ENCODE data around the gene IL18R1.

Gene IL18R1

DNA sequence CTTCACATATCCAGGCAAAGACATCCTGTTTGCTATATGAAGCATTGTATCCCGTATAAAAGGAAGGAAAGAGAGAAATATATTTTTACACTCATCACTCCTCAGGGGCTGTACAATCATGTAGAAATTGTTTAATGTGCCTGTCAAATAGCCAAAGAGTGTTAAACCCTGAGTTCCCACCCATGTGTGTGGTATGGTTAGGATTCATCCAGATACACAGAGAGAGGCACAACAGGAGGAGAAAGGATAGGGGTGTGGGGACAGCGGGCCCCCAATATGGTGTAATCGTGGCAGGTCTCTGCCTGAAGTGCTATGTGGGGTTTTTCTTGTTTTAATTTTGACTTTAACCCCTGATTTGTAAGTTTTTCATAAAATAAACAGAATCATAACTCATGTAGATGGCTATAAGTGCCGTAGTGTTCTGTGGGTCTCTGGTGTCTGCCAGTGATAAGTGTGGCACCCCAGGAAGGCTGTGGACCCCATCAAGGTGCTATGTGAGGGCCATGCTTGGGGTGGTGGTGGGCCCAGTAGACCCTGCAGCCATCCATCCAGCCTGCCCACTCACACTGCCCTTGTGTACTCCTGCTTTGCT is 10.2 kb upstream of the IL18R1 start:
- DNase-seq (ENCODE audit: low spot score) = no peak

DNA sequence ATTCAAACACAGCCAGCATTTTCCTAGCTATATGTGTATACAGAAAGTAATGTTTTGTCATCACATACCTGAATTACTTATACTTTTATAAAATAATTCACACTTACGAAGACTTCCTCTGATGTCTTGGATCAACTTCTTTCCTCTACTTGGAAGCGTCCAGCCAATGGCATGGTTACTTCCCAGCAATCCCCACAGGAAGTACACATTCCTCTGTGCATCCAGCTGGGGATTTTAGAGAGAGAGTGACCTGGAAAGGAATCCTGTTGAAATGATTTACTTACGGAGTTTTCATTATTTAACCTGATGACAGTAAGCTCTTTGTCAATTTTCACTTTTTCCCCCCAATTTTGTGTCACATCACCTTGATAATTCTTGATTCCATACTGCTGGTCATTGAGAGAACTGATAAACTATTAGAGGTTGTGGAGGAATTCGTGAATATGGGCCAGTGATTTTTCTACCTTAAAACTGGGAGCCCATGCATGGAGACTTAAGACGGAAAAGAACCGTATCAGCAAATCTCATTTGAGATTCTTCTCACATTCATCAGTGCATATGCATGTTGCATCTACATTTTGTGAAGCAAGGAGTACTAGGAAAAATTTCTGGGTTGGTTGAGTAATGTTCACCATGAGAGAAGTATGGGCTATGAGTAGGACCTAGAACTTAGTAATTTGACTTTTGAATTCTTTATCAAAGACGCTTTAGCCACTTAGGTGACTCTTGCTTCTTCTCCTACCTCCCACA is 9.0 kb upstream of the IL18R1 start:
- DNase-seq (ENCODE audit: low spot score) = no peak

DNA sequence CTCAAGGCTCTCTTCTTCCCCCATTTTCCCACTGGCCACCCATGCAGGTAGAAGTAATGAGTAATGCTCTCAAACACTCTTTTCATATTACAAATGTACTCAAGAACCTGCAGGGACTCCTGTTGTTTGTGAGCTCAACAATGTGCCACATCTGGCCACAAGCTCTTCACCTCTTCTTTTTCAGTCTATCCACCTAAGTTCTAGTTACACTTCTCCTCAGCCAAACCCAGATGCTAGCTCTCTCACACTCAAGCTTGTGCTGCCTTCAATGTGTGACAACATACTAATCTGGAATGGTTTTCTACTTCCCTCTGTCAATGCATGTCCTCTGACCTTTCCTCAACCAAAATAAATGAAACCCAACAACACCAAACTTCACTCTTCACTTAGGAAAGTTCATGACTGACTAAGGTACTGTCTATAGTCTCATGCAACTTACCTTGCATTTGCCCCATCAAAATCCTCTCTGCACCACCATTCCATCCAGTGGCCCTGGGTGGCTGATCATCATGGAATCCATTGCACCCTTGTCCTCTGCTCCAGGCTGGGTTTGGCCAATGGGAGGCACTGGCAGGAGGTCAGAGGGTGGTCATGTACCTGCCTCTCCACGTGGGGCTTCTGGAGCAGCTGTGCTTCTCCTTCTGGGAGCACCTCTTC is 5.3 kb upstream of the IL18R1 start:
- no peak for DNase-seq (ENCODE audit: low spot score)

DNA sequence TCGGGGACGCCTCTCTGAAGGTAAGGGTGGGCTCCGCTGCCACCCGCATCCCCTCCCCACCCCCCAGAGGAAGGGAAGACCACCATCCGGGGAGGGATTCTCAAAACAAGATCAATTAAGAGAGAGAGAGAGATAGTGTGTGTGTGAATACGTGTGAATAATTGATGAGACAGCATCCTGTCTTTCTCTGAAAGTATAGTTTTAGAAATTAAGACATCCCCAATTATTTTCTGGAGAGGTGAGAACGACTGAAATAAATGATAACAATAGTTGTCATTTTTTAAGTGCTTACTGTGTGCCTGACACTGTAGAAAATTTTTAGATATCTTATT is 751 bp downstream of the IL18R1 start:
- DNase-seq (ENCODE audit: low spot score) = no peak

DNA sequence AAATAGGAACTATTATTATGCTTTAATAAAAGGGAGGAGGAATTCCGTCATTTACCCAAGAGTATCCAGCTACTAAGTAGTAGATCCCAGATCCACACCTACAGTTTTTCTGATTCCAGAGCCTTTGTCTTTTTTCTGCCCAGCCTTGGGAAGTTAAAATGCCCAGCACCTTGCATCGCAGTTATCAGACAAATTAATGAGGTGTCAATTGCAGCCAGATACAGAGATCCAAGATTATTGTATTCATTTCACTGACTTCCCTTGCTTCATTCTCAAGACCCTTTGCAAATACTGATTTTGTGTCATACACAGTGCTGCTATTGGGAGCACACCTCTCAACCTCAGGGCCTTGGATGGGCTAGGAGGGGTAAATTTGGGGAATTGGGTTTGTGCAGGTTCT is 1.1 kb downstream of the IL18R1 start:
- DNase-seq (ENCODE audit: low spot score) = no peak

DNA sequence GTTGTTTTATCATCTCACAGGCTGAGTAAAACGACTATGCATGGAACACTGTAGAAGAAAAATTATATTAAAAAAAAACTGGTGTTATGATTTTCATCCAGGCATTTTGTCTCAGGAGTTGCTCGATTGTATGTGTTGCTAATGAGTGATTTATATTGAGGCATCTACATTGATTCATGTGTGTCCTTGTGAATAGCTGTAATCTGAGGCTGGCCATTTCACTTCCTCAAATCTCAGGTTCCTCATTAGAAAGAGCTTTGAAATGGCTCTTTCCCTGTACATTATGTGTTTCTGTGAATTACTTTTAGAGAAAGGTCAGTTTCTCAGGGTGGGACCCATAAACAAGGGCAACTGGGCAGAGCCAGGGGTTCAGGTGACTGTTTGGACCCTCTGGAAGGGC is 2.3 kb downstream of the IL18R1 start:
- DNase-seq (ENCODE audit: low spot score) = no peak

DNA sequence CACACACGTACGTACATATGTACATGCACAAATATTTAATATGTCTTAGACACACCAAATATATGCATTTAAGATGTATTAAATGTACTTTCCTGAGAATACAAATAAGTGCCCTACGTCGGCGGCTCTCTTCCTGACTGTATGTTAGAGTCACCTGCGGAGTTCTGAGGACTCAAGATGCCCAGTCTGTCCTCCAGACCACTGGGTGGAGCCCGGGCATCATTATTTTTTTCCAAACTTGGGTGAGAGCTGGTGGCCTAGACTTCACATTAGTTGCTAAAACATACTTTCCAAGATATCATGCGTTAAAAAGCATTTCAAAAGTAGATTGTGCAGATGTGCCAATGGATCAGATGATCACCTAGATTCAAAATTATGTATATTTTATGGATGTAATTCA is 2.9 kb downstream of the IL18R1 start:
- no peak for DNase-seq (ENCODE audit: low spot score)

DNA sequence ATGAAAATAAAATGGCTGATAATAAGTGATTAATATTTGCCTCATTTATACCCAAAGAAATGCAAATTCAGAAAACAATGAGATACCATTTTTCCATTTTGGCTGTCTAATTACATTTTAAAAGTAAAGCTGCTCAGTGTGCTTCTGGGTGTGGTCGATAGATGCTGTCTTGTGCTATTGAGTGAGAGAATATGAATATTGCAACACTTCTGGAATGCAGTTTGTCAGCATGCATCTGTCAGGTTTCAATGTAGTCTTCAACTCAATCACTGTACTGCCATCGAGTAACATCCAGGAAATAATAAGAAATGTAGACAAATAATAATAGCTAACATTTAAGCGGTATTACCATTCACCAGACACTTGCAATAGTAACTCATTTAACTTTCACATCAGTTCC is 3.9 kb downstream of the IL18R1 start:
- no peak for DNase-seq (ENCODE audit: low spot score)

DNA sequence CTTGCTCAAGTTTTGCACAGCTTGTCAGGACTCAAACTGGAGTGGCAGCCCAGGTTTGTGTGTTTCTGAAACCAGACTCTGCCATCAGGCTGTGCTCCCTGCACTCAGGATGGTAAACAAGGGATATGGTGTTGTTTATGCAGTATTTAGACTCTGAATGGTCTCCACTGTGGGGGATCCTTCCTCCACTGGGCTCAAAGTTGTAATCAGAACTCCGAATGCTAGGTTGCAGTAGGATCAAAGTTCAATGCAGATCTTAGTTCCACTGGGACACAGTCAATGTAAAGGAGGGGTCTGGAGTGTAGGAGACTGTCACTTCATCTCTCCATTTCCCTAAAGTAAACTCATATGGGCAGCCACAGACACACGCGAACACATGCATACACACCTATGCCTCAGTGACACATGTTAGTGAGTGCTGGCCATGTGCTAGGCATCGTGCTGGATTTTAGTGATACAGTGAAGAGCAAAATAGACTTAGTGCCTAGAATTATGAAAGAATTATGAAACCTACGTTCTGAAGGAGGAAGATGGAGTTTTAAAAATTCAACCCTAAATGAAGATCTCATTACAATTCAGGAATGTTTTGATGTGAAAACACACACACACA is 6.1 kb downstream of the IL18R1 start:
- no peak for DNase-seq (ENCODE audit: low spot score)

DNA sequence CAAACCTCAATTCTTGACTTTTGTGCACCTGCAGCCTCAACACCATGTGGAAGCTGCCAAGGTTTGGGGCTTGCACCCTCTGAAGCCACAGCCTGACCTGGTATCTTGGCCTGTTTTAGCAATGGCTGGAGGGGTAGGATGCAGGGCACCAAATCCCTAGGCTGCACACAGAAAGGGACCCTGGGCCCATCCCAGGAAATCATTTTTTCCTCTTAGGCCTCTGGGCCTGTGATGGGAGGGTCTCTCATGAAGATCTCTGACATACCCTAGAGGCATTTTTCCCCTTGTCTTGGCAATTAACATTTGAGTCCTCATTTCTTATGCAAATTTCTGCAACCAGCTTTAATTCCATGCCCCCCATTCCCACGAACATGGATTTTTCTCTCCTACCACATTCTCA is 10.2 kb downstream of the IL18R1 start:
- no peak for DNase-seq (ENCODE audit: low spot score)

DNA sequence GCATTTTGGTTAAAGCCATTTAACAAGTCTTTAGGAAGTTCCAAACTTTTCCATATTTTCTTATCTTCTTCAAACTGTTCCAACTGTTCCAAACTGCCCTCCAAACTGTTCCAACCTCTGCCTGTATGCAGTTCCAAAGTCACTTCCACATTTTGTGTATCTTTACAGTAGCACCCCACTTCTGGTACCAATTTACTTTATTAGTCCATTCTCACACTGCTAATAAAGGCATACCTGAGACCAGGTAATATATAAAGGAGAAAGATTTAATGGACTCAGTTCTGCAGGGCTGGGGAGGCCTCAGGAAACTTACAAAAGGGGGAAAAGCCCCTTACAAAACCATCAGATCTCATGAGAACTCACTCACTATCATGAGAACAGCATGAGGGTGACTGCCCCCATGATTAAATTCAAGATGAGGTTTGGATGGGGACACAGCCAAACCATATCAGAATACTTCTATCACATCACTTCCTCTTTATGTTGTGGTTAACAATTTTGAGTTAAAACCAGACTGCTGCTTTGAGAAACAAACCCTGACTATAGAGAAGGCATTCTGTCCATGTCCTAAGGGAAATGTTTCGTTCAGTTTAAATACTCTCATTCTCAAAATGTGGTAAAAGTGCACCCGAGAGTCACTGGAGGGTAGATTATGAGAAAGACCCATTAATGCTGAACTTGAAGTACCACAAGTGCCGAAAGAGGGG is 11.0 kb downstream of the IL18R1 start:
- DNase-seq (ENCODE audit: low spot score) = no peak

DNA sequence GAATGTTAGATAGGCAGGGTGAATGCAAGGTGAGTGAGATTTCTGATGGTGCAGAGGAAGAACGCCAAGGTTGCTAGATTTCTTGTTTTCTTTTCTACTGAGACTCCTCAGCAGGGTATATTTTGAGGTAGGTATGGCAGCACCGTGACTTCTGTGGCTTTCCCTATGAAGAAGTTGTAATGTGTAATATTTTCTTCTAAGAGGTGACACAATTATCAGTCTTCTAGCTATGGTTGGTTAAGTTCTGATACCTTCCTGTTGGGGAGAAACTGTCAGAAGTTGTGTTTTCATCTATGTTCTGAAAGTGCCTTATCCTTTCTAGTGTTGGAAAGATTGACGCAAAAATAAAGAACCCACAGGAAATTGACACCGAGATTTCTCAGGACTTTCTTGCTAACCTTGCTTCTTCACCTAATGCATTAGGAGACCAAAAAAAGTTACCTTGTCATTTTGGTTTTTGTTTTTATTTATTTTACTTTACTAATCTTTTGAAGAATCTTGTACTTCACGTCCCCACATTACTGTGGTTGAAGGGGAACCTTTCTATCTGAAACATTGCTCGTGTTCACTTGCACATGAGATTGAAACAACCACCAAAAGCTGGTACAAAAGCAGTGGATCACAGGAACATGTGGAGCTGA is 11.9 kb downstream of the IL18R1 start:
- DNase-seq (ENCODE audit: low spot score) = no peak

DNA sequence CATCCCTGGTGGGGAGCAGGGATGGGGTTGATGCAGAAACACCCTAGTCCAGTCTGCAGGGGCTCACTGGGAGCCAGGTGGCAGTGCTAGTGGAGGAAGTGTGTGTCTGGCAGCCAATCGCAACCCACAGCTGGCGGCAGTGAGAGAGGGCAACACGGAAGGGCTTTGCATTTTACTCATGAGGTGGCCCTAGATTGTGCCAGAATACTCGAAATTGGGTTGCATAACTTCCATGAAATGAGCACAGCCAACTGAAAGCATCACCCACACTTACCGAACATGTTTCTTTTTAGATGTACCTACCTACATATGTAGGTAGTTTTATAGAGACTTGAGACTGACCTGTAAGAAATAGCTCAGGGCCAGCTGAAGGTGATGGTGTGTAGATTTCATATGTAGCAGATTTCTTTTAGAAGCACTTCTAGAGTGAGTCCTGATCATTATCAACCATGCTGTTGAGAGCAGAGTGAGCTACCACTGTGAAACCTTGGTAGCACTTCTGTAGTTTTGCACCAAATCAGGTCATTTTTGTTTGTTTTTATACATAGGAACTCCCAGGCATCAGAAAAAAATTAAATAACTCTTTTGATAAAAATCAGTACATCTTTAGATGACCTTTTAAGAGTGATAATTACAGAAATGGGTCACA is 13.0 kb downstream of the IL18R1 start:
- no peak for DNase-seq (ENCODE audit: low spot score)

DNA sequence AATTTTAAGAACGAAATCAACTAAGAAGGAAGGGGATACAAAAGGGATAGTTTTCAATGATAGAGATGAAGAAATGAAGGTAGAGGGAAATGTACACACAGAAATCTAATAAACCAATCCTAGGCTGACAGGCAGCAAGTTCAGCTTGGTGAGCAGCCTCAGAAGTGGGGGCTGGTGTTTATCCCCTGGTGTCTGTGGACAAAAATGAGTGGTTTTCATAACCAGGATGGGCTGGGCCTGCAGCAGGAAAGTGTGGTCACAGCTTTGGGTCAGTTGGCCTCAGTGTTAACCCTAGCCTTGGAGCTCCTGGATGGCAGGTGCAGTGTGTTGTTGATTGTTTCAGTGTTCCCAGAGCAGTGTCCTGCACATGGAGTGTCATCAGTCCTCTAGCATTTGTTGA is 14.3 kb downstream of the IL18R1 start:
- no peak for DNase-seq (ENCODE audit: low spot score)

DNA sequence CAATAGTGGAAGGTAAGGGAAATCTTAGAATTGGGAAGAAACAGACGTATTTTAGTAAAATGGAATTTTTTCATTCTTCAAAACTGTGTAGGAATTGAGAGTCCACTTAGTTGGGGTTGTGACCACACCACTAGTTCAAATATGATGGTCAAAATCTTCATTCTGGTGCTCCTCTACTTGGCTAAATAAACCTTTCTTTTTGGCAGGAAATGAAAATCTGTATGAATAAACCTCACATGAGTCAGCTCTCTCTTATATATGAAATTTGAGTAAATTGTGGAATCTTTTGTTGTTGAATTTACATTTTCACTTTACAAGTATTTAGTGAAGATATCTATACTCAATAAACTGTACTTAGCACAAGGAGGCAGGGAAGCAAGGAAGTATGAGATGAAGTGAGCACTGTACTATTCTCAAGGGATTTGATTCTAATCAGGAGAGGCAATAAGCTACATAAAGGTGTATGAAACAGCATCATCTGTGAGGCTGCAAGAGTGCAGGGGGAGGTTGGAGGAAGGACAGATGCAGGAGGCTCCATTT is 20.5 kb downstream of the IL18R1 start:
- DNase-seq (ENCODE audit: low spot score) = no peak

DNA sequence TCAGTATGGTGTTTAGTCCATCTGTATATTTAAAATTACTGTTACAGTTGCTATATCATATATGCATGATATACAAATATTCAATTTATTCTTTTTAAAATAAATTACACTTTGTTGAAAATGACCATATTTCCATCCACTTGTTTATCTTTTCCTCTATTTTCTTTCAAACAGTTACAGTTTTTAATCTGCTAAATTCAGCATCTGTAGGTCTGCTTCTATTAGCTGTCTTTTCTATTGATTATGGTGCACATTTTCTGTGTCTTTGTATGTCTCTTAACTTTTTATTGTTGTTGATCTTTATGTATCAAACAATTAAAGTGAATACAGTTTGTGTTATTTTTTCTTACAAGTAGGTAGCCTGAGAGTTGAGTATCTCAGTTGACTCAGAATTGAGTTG is 28.1 kb downstream of the IL18R1 start:
- DNase-seq (ENCODE audit: low spot score) = no peak

DNA sequence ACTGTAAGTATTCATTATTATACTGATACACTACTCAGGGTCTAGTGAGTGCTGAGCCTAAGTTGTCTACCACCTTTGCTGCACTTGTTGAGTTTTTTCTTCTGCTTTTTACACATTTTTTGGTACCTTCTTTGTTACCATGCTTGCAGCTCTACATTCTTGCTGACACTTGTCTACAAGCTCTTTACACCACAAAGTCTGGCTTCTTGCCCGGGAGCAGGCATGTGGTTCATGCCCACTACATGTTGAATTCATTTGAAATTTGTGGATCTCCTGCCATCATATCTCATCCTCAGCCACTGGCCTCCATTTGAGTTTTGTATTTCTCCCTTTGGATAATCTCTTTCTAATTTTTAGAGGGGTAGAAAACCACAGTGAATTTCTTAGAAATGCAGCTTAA is 29.9 kb downstream of the IL18R1 start:
- DNase-seq (ENCODE audit: low spot score) = no peak

DNA sequence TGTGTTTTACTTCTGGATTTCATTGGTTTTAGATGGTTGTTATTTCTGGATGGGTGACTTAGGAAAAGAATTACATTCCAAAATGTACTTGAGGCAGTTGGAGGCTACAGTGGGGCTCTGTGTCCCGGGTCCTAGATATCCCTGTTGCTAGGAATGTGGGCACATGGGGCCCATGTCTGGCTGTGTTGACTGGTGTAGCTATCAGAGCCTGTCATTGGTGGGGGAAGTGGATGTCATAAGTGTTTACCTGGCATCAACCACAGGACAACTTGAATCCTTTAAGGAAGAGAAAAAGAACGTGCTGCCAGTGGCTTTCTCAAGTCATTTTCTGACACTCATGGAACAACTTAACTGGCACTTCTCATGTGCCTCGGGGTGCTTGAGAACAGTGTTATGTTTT is 30.4 kb downstream of the IL18R1 start:
- DNase-seq (ENCODE audit: low spot score) = no peak

DNA sequence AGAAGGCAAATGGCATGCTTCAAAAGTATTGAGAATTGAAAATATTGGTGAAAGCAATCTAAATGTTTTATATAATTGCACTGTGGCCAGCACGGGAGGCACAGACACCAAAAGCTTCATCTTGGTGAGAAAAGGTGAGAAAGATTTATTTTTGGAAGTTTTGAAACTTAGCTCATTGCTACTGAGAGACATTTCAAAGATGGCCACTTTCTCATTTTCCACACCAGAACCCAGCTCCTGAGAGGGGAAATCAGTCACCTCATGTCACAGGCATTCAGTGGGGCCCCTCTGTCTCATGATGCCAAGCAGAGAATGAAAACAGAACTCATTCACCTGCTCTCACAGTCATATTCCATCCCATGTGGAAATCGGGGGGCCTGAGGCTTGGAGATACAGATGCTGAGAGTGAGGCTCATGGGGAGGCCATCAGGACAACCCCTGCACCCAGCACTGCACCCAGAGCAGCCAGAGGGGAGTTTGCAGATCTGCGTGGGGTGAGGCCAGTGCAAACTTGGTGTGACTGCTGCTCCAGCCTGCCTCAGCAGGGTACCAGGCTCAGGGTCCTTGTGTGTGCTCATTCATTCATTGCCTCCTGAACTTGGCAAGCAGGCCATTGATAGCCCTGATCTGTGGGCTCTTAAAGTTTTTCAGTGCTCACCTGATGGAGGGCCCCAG is 31.4 kb downstream of the IL18R1 start:
- no peak for DNase-seq (ENCODE audit: low spot score)

DNA sequence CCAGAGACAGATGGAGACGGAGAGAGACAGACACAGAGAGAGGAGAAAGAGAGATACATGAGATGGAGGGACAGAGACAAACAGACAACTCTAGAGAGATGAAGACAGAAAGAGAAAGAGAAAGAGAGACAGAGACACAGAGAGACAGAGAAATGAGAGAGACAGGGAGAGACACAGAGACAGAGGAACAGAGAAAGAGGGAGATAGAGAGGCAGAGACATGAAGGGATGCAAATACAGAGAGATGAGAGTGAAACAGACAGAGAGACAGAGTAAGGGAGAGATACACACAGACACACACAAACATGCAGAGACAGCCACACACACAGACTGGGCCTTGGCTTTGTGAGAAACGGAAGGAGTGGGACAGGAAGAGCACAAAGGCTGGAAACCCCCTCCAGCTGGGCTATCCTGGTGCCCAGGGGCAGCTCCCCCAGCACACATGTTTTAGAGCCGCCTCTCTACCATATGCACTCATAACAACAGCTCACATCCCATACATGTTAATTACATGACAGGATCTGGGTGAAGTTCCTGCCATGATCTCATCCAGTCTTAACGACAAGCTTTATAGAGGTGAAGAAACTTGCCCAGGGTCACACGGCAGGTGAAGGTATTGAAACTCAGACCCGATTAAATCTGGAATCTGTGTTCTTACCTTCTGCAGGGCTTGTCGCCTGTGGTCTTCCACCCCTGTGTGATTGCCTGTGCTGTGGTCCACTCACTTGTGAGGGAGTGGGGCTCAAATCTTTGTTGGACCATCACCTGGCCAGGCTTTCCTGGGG is 32.4 kb downstream of the IL18R1 start:
- no peak for DNase-seq (ENCODE audit: low spot score)

Measured in globus pallidus (tissue), 1 donor.